ENCODE measurements around the gene PARP6.
A peak's percentile ranks its signal among the peaks of the same experiment; 100 is the strongest.

Gene PARP6

GRCh38 chr15:72272213-72272996, at the start of gene PARP6:
PARP6 (minus strand) TSS chr15:72272554; CDS start chr15:72267477, 5,077 bp downstream.
- DNase-seq = peak; percentile 87 to 99 (median 97)

GRCh38 chr15:72319985-72320671, 47.8 kb upstream of the PARP6 start, which contains the start of gene CELF6:
CELF6 (minus strand) TSS chr15:72320157; CDS start chr15:72319874, 283 bp downstream.
- peak in 50 of 51 donors; percentile 13 to 90 (median 76) for DNase-seq

GRCh38 chr15:72319360-72319984, 47.1 kb upstream of the PARP6 start:
- DNase-seq = peak in 28 of 51 donors; percentile 24 to 84 (median 57)

- no peak for DNase-seq
Observed at GRCh38 chr15:72318408-72318942, 46.1 kb upstream of the PARP6 start.

GRCh38 chr15:72315706-72316370, 43.5 kb upstream of the PARP6 start:
- no peak for DNase-seq

- DNase-seq = no peak
Observed at GRCh38 chr15:72313881-72314280, 41.5 kb upstream of the PARP6 start.

GRCh38 chr15:72313448-72313840, 41.1 kb upstream of the PARP6 start:
- DNase-seq = peak in 3 of 51 donors; percentile 14 to 33 (median 24)

GRCh38 chr15:72312605-72313447, 40.5 kb upstream of the PARP6 start:
- DNase-seq = peak in 36 of 51 donors; percentile 3 to 75 (median 39)

GRCh38 chr15:72307026-72307425, 34.7 kb upstream of the PARP6 start:
- peak in 7 of 51 donors; percentile 13 to 73 (median 19) for DNase-seq

- peak in 34 of 51 donors; percentile 6 to 73 (median 45) for DNase-seq
Observed at GRCh38 chr15:72306211-72306785, 33.9 kb upstream of the PARP6 start.

- DNase-seq = no peak
Observed at GRCh38 chr15:72304596-72304995, 32.2 kb upstream of the PARP6 start.

- no peak for DNase-seq
Observed at GRCh38 chr15:72302955-72303354, 30.6 kb upstream of the PARP6 start.

GRCh38 chr15:72289597-72290325, 17.4 kb upstream of the PARP6 start:
- no peak for DNase-seq

- no peak for DNase-seq
Observed at GRCh38 chr15:72288796-72289596, 16.6 kb upstream of the PARP6 start.

- peak in 3 of 51 donors; percentile 2 to 6 (median 4) for DNase-seq
Observed at GRCh38 chr15:72285927-72286516, 13.7 kb upstream of the PARP6 start.

- no peak for DNase-seq
Observed at GRCh38 chr15:72285402-72285801, 13.0 kb upstream of the PARP6 start.

GRCh38 chr15:72284781-72285180, 12.4 kb upstream of the PARP6 start:
- DNase-seq = no peak

- DNase-seq = no peak
Observed at GRCh38 chr15:72281713-72282112, 9.4 kb upstream of the PARP6 start.
